NCI-H2196 (cell line): ENCODE results near the gene HS6ST2.

Experiments used
- DNase-seq: peaks from one replicate; lab custom pipeline; 2025; ENCODE audit not compliant: unreplicated experiment; lab: John Stamatoyannopoulos, UW

Gene HS6ST2

GRCh38 chrX:132853040-132853439 lies 105.4 kb downstream of the HS6ST2 start:
- DNase-seq = no peak

DNA sequence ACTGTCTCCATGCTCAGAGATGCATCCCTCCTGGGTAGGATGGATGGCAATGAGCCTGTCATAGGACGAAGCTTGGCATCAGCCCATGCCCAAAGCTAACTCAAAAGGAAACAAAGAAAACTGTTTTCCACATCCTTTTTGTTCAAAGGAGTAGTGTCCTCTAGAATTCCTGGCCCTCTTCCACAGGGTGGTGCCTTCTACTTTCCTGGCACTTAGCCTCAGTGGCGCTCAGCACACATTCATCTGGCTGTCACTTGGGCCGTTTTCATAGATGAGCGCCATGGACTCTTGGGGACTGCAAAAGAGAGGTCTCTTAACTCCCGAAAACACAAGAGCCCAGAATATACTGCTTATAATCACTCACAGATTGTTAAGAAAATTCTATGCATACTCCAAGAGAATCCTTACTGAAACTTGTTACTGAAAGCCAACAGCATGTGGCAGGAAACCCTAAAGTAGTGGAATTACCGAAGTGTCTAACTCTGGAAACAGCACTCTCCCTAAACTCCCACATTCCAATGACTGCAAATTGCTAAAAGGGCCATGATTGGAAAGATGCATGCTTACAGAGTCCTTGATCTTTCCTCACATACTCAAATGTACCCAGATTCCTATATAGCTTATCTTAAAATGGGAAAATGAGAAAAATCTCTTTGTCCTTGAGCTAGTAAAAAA lies 110.0 kb downstream of the HS6ST2 start:
- no peak for DNase-seq

DNA sequence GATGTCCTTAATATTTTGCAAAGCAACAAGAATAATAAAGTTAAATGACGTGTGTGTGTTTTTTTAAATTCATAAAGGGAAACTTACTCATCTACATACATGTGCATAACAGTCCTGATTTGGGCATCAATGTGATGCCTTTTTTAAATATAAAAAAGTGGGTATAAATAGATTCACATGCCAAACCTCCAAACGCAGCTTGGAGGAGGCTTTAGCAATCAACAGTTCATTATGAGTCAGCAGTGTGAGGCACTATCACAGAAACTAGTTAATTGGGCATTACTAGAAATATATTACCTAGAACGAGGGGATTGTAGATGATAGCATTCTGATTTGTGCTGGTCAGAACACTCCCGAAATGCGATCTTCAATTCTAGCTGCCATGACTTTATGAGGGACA lies 115.1 kb downstream of the HS6ST2 start:
- DNase-seq = no peak

DNA sequence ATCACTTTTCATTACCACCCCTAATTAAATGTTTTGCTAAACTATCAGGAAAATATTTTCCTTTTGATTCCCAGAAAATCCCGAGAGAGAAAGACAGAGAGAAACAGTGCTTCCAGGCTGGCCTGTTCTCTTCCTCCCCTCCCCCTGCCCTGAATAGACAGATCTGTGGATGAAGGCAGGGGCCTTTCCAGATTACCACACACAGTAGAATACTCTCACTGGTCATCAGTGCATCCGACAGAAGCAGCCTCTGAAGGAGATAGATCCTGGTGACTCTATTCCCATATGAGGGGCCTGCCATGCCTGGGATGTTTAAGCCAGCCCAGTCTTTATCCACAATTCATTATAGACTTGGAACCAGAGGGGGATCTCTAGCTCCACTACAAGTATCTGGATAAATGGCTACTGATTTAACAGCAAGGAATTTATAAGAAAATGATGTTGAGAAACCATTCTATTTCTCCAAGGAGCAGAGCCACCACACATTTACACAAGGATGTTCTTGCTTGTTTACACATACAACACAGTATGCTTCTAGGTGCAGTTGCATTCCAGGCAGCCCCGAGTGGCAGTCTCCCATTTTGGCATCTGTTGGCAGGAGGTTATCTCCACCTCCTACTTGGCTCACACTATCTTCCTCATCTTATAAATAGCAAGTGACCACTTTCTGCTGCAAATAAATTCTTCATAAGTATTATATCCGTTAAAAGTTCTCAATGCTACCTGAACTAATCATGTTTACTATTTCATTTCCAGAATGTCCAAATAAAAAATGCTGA lies 115.8 kb downstream of the HS6ST2 start:
- DNase-seq = no peak

DNA sequence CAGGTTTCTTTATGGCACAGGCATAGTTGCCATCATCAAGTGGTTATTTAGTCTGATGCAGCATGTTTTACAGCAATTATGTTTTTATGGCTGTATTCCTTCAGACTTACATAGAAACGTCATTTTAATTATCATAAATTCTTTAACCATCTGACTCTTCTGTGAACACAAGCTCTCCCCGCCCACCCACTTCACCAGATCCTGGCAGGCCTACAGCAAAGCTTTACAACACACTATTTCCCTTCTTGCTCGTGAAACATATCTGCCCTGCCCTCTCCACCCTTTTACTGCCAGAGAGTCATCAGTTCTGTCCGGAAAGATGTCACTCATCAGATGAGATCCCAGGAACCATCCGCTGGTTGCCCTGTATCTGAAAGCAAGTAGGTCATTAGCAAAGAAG lies 120.5 kb downstream of the HS6ST2 start:
- DNase-seq = no peak

DNA sequence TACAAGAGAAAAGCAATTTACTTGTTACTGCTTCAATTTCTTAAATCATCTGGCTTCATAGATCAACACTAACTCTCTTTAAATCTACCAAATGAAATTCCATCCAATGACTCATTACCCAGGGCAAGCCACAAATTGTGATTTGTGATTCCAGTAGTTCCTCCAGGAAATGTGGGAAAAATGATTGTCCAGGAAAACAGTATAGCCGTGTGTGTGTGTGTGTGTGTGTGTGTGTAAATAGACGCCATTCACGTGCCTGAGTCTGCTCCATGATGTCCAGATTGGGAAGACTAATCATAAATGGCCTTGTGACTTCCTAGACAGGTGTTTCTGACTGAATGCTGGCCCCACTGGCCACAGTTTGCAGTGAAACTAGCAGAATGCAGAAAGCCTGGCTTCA lies 121.3 kb downstream of the HS6ST2 start:
- DNase-seq = no peak

- DNase-seq = no peak
Observed at GRCh38 chrX:132836471-132836870, 122.0 kb downstream of the HS6ST2 start.

- no peak for DNase-seq
Observed at GRCh38 chrX:132834741-132835140, 123.7 kb downstream of the HS6ST2 start.

DNA sequence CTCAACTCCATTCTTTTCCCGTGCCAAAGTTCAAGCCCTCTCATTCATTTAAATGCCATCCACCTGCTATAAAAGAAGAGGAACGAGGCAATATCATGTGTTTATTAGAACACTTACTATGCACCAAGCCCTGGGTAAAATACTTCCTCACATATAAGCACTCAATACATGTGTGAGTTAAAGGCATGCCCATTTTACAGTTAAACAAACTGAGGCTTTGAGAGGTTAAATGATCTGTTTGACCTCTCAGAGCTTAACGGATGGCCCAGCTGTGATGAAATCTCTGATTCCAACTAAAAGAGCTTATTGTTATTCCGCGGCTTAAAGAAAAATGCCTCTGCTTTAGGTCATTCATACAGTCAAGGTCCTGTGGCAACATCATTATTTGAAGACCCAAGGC lies 124.3 kb downstream of the HS6ST2 start:
- DNase-seq = no peak

GRCh38 chrX:132833373-132833772 lies 125.1 kb downstream of the HS6ST2 start:
- DNase-seq = no peak

GRCh38 chrX:132831336-132831973 lies 127.0 kb downstream of the HS6ST2 start:
- no peak for DNase-seq

DNA sequence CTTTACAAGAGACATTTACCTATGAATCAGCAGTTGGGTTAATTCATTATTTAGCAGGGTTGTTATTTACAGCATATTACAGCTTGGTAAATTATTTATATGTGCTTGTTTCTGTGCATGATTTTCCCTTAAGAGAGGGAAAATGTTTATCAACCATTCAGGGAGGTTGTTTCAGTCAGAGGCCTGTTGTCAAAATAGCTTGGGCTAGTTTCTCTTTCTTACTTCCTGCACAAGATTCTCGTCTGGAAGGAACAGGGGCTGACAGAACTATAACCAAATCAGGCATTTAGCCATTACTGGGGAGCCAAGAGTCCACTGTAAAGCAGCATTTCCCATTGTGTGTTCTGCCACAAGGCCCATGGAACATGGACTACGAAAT lies 135.8 kb downstream of the HS6ST2 start:
- DNase-seq = no peak

- DNase-seq = no peak
Observed at GRCh38 chrX:132821974-132822633, 136.3 kb downstream of the HS6ST2 start.

DNA sequence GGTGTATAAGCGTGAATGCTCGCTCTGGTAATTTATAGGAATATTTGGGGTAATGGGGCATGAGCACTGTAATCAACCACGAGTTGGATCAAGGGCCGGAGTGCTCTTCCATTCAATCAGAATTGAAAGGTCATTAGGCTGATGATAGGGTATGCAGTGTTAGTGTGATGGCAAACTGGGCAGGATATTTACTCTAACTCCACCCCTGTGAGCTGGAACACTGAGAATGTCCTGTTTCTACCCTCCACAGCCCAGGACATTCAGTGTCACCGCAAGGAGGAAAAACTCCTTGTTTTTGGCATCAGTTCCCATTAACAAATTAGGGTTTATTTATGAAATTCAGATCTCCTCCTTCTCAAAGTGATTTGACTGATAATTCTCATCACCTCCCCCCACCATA lies 137.8 kb downstream of the HS6ST2 start:
- DNase-seq = no peak

- no peak for DNase-seq
Observed at GRCh38 chrX:132819711-132820264, 138.6 kb downstream of the HS6ST2 start.

DNA sequence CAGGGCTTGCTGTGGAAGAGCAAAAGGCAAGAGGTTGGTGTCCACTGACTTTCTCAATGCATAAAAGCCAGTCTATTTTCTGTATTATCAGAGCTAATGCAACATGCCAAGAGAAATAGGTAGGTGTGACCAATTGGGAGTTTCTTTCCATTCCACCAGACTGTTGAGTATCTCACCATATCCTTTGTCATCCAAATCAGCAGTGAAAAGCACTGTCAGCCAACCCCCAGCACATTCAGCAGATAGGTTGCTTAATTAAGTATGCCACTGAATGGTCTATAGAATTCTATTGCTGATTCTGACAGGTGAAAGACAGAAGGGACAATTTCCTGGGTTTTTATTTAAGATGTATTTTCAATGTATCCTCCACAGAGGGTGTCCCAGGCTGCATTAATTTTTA lies 139.8 kb downstream of the HS6ST2 start:
- DNase-seq = no peak

DNA sequence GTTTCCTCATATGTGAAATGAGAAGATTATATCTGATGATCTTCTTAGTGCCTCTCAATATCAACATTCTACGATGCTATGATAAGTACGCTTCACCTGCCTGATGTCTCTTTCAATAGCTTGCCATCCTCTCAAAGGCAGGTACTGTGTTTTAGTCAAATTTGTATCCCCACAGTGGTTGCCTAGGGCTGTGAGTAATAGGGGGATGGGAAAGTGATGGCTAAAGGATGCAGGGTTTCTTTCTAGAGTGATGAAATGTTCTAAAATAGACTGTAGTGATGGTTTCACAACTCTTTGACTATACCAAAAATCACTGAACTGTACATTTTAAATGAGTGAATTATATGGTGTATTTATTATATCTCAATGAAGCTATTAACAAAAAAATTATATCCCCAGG lies 142.8 kb downstream of the HS6ST2 start:
- no peak for DNase-seq

GRCh38 chrX:132810964-132811712 lies 147.3 kb downstream of the HS6ST2 start:
- DNase-seq = no peak

DNA sequence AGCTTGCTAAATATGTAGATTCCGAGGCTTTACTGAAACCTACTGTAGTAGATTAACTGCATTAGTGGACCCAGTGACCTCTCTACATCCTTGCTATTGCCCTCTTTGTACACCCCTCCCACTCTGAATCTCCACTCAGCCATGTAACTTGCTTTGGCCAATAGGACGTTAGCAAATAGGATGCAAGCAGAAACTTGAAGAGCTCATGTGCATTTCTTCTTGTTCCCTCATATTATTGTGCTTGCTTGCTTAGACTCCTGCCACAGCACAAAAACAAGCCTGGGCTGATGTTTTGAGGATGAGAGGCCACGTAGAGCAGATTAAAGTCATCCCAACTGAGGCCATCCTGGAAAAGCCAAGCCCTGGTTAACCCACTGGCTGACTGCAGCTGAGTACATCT lies 147.9 kb downstream of the HS6ST2 start:
- DNase-seq = no peak

DNA sequence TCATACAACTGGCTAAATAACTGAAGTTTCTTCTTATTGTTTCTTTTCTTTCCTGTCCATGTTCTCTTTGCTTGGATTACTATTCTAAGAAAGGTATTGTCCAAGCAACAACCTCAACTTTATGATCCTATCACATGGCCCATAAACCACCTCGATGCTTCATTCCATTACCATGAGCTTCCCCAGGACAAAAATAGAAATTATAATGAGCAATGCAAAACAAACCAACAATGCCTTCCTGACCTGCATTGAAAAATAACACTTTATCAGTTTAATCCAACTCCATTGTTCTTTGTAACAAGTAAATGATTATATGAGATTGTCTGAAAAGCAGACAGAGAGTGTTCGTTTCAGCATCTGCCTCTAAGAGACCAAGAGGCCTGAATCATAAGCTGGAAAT lies 148.8 kb downstream of the HS6ST2 start:
- DNase-seq = no peak
